Measurements from ENCODE around the gene ZNF302.

Gene ZNF302

GRCh38 chr19:34686455-34686854 lies 9.0 kb downstream of the ZNF302 start:
- Histone ChIP-seq H3K27ac (ENCODE audit: low read length) (no peak overlapping the region), H3K27me3 (replicated peaks; ENCODE audit: insufficient read depth, low read length) (no peaks in the 10 kb centered on the region), H3K4me2 (ENCODE audit: low read depth, low read length) (no peak overlapping the region), H2AFZ (ENCODE audit: low read length) (no peak overlapping the region), H3K9me2 (replicated peaks; ENCODE audit: insufficient read depth, low read length) (no peaks in the 10 kb centered on the region), H3K4me3 (ENCODE audit: low read length) (no peak overlapping the region), H4K20me1 (ENCODE audit: insufficient read depth, low read length) (no peaks in the 10 kb centered on the region), H3K9ac (ENCODE audit: low read length) (no peak overlapping the region), H3K9me3 (replicated peaks; ENCODE audit: insufficient read depth, low read length) (no peaks in the 10 kb centered on the region), H3K4me1 (ENCODE audit: low read length) (no peaks in the 10 kb centered on the region), H3K79me2 (ENCODE audit: low read length) (no peaks in the 10 kb centered on the region), H3F3A (ENCODE audit: insufficient read depth, low read length) (no peaks in the 10 kb centered on the region), H3K36me3 (replicated peaks; ENCODE audit: insufficient read depth, low read length) (no peaks in the 10 kb centered on the region)
- no peak for DNase-seq
- TF ChIP-seq EZH2phosphoT487 (IDR thresholded peaks at IDR 0.05; ENCODE audit: low read length) (no peak), EZH2 (optimal IDR thresholded peaks at IDR 0.05; ENCODE audit: low read depth, low read length) (no peak), CTCF (IDR thresholded peaks at IDR 0.05; ENCODE audit: low read length) (no peak)

- Histone ChIP-seq H3K9ac (ENCODE audit: low read length) (no peak overlapping the region), H3K27me3 (replicated peaks; ENCODE audit: insufficient read depth, low read length) (no peaks in the 10 kb centered on the region), H2AFZ (ENCODE audit: low read length) (no peak overlapping the region), H3K4me2 (ENCODE audit: low read depth, low read length) (no peak overlapping the region), H3F3A (ENCODE audit: insufficient read depth, low read length) (no peaks in the 10 kb centered on the region), H3K36me3 (replicated peaks; ENCODE audit: insufficient read depth, low read length) (no peaks in the 10 kb centered on the region), H3K4me3 (ENCODE audit: low read length) (no peak overlapping the region), H3K9me3 (replicated peaks; ENCODE audit: insufficient read depth, low read length) (no peaks in the 10 kb centered on the region), H3K9me2 (replicated peaks; ENCODE audit: insufficient read depth, low read length) (no peaks in the 10 kb centered on the region), H3K79me2 (ENCODE audit: low read length) (no peaks in the 10 kb centered on the region), H3K4me1 (ENCODE audit: low read length) (no peaks in the 10 kb centered on the region), H4K20me1 (ENCODE audit: insufficient read depth, low read length) (no peaks in the 10 kb centered on the region), H3K27ac (ENCODE audit: low read length) (no peak overlapping the region)
- no peak for DNase-seq
- TF ChIP-seq CTCF (IDR thresholded peaks at IDR 0.05; ENCODE audit: low read length) (no peak), EZH2phosphoT487 (IDR thresholded peaks at IDR 0.05; ENCODE audit: low read length) (no peak), EZH2 (optimal IDR thresholded peaks at IDR 0.05; ENCODE audit: low read depth, low read length) (no peak)
These were observed 9.9 kb downstream of the ZNF302 start for GRCh38 chr19:34687348-34687747.

GRCh38 chr19:34688592-34688991 lies 11.1 kb downstream of the ZNF302 start:
- Histone ChIP-seq H3K4me3 (ENCODE audit: low read length) (no peak overlapping the region), H3K9ac (ENCODE audit: low read length) (no peak overlapping the region), H3K9me3 (replicated peaks; ENCODE audit: insufficient read depth, low read length) (no peaks in the 10 kb centered on the region), H3K4me1 (ENCODE audit: low read length) (no peaks in the 10 kb centered on the region), H3K36me3 (replicated peaks; ENCODE audit: insufficient read depth, low read length) (no peaks in the 10 kb centered on the region), H3K79me2 (ENCODE audit: low read length) (no peaks in the 10 kb centered on the region), H3K27ac (ENCODE audit: low read length) (no peak overlapping the region), H3K9me2 (replicated peaks; ENCODE audit: insufficient read depth, low read length) (no peaks in the 10 kb centered on the region), H3F3A (ENCODE audit: insufficient read depth, low read length) (no peaks in the 10 kb centered on the region), H3K27me3 (replicated peaks; ENCODE audit: insufficient read depth, low read length) (no peaks in the 10 kb centered on the region; the same call in 1 of the 2 replicates), H4K20me1 (ENCODE audit: insufficient read depth, low read length) (no peaks in the 10 kb centered on the region), H2AFZ (ENCODE audit: low read length) (no peak overlapping the region), H3K4me2 (ENCODE audit: low read depth, low read length) (no peak overlapping the region)
- TF ChIP-seq EZH2phosphoT487 (IDR thresholded peaks at IDR 0.05; ENCODE audit: low read length) (no peak), CTCF (IDR thresholded peaks at IDR 0.05; ENCODE audit: low read length) (no peak), EZH2 (optimal IDR thresholded peaks at IDR 0.05; ENCODE audit: low read depth, low read length) (no peak)
- no peak for DNase-seq

Data from MM.1S (cell line).